Measurements from ENCODE around the gene SH2D1A. TPM values are rescaled to one million over a fixed set of nuclear protein-coding genes. Genes with fewer than 3 reads are reported as not detected.
"Not testable (repeated sequence)": the region's sequence is repeated elsewhere in the genome, so short reads cannot be mapped to it uniquely, and the experiment has no call there.

SH2D1A gene
- total RNA-seq, 1 donor from 2014 or later, result 0.30 TPM

- Histone ChIP-seq H3K9me3 (replicated peaks) (no peaks in the 10 kb centered on the region), H3K4me3 (no peak overlapping the region), H3K27ac (replicated peaks) (no peak overlapping the region), H3K36me3 (no peaks in the 10 kb centered on the region), H3K4me1 (no peaks in the 10 kb centered on the region), H3K27me3 (ENCODE audit: low read depth) (no peaks in the 10 kb centered on the region)
- no peak for TF ChIP-seq CTCF (IDR thresholded peaks at IDR 0.05; ENCODE audit: borderline replicate concordance)
- DNase-seq, result no peak
- intact Hi-C loops (cut with micrococcal nuclease), result no loop called here
Measured at GRCh38 chrX:124407226-124407625, 60.9 kb downstream of the SH2D1A start.

- intact Hi-C loops (cut with micrococcal nuclease); H3K27me3 ChIP-seq (ENCODE audit: low read depth); H3K9me3 ChIP-seq (replicated peaks); H3K27ac ChIP-seq (replicated peaks); H3K4me3 ChIP-seq; H3K4me1 ChIP-seq; DNase-seq; H3K36me3 ChIP-seq: not testable (repeated sequence)
Measured at GRCh38 chrX:124408380-124408779, 62.0 kb downstream of the SH2D1A start.

- Histone ChIP-seq H3K4me1 (no peaks in the 10 kb centered on the region), H3K4me3 (no peak overlapping the region), H3K36me3 (no peaks in the 10 kb centered on the region), H3K27ac (replicated peaks) (no peak overlapping the region), H3K9me3 (replicated peaks) (no peaks in the 10 kb centered on the region), H3K27me3 (ENCODE audit: low read depth) (no peaks in the 10 kb centered on the region)
- DNase-seq, result no peak
- TF ChIP-seq CTCF (IDR thresholded peaks at IDR 0.05; ENCODE audit: borderline replicate concordance), result no peak
- intact Hi-C loops (cut with micrococcal nuclease), result no loop called here
Measured at GRCh38 chrX:124413244-124413643, 66.9 kb downstream of the SH2D1A start.

- Histone ChIP-seq H3K4me1 (no peaks in the 10 kb centered on the region), H3K4me3 (no peak overlapping the region), H3K27me3 (ENCODE audit: low read depth) (no peaks in the 10 kb centered on the region), H3K27ac (replicated peaks) (no peak overlapping the region), H3K36me3 (no peaks in the 10 kb centered on the region), H3K9me3 (replicated peaks) (no peaks in the 10 kb centered on the region)
- TF ChIP-seq CTCF (IDR thresholded peaks at IDR 0.05; ENCODE audit: borderline replicate concordance), result no peak
- intact Hi-C loops (cut with micrococcal nuclease), result no loop called here
- no peak for DNase-seq
Measured at GRCh38 chrX:124414281-124414680, 67.9 kb downstream of the SH2D1A start.

GRCh38 chrX:124415115-124415800, 68.9 kb downstream of the SH2D1A start:
- Histone ChIP-seq H3K36me3 (no peaks in the 10 kb centered on the region), H3K27ac (replicated peaks) (no peak overlapping the region), H3K9me3 (replicated peaks) (no peaks in the 10 kb centered on the region), H3K27me3 (ENCODE audit: low read depth) (no peaks in the 10 kb centered on the region), H3K4me1 (no peaks in the 10 kb centered on the region), H3K4me3 (no peak overlapping the region)
- TF ChIP-seq CTCF (IDR thresholded peaks at IDR 0.05; ENCODE audit: borderline replicate concordance), result no peak
- intact Hi-C loops (cut with micrococcal nuclease), result no loop called here
- DNase-seq, result no peak

GRCh38 chrX:124421898-124422655, 75.7 kb downstream of the SH2D1A start:
- no peaks in the 10 kb centered on the region for H3K36me3 ChIP-seq
- no peak for TF ChIP-seq CTCF (IDR thresholded peaks at IDR 0.05; ENCODE audit: borderline replicate concordance)
- no peak overlapping the region for H3K27ac ChIP-seq (replicated peaks)
- DNase-seq, result no peak
- intact Hi-C loops (cut with micrococcal nuclease), result no loop called here
- H3K4me1 ChIP-seq, result no peaks in the 10 kb centered on the region
- no peaks in the 10 kb centered on the region for H3K27me3 ChIP-seq (ENCODE audit: low read depth)
- H3K4me3 ChIP-seq, result no peak overlapping the region
- no peaks in the 10 kb centered on the region for H3K9me3 ChIP-seq (replicated peaks)
